IPS-NIHi7 (cell line): ENCODE results near the gene MAPK1.
A peak's percentile ranks its signal among the peaks of the same experiment; 100 is the strongest.
"Not testable (repeated sequence)": the region's sequence is repeated elsewhere in the genome, so short reads cannot be mapped to it uniquely, and the experiment has no call there.

Experiments
- DNase-seq: peaks from one replicate; pipeline ENCODE4 v3.0.0; 2012; ENCODE audit warnings: mixed read lengths; ENCODE audit errors: extremely low spot score

MAPK1 gene

DNA sequence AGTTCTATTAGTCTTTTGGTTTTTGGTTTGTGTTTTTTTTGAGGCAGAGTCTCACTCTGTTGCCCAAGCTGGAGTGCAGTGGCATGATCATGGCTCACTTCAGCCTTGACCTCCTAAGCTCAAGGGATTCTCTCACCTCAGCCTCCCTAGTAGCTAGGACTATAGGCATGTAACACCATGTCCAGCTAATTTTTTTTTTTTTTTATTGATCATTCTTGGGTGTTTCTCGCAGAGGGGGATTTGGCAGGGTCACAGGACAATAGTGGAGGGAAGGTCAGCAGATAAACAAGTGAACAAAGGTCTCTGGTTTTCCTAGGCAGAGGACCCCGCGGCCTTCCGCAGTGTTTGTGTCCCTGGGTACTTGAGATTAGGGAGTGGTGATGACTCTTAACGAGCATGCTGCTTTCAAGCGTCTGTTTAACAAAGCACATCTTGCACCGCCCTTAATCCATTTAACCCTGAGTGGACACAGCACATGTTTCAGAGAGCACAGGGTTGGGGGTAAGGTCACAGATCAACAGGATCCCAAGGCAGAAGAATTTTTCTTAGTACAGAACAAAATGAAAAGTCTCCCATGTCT is 15.4 kb upstream of the MAPK1 start:
- not testable (repeated sequence) for DNase-seq

DNA sequence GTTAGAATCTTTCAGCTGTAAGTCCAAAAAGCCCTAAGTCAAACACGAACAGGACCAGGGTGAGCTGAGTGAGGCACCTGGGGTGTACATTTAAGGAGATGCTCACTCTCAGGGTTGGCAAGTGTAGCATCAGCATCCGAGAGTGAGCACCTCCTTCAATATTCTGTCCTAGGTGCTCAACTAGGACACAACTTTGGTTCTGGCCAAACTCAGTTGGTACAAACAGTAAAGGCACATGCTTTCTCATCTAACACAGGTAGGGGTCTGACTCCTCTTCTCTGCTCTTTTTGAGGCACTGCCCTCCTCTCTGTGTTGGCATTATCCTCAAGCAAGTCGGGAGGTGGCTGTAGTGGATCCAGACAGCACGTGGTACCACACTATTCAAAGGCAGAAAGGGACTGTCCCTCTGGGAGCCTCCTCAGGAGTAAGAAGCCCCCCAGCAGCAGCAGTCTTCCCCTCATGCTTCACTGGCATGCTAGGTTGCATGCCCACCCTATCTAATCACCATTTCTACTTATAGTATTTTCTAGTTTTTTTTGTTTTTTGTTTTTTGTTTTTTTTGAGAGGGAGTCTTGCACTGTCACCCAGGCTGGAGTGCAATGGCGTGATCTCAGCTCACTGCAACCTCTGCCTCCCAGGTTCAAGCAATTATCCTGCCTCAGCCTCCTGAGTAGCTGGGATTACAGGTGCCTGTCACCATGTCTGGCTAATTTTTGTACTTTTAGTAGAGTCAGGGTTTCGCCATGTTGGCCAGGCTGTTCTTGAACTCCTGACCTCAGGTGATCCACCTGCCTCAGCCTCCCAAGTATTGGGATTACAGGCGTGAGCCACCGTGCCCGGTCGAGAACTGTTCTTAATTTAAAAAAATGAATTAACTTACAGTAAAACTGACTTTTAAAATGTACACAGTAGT is 14.7 kb upstream of the MAPK1 start:
- no peak for DNase-seq

DNA sequence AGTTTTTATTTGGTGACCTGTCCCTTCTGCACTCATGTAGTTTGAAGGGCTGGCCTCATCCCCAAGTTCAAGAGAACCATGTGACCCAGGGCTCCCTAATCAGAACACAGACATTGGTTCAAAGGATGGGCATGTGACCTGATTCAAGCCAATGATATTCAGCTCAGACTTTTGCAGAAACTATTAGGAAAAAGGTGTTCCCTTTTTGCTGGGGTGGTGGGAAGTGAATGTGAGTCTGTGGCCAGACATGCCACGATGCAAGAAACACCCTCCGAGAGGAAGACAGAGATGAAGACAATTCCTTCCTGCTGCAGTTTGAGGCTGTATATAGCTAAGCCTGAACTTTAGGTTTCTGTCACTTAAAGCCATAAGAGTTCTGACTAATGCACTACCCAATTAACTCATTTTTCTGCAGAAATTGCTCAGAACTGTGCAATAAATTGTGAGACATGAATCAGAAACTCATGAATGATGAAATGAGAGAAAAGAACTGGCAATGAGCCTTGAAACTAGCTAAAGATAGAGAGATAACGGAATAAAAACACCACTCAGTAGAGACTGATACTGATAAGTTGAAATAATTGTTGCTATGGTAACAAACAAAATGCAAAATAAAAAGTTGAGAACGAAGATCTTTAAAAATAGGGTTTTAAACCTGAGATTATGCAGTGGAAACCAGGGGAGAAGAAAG is 9.2 kb upstream of the MAPK1 start:
- DNase-seq: no peak

DNA sequence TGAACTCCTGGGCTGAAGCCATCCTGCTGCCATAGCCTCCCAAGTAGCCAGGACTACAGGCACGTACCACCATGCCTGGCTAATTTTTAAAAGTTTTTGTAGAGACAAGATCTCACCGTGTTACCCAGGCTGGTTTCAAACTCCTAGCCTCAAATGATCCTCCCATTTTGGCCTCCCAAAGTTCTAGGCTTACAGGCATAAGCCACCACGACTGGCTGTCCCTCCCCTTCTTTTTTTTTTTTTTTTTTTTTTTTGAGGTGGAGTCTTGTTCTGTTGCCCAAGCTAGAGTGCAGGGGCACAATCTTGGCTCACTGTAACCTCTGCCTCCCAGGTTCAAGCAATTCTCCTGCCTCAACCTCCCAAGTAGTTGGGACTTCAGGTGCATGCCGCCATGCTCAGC is 7.5 kb upstream of the MAPK1 start:
- not testable (repeated sequence) for DNase-seq

DNA sequence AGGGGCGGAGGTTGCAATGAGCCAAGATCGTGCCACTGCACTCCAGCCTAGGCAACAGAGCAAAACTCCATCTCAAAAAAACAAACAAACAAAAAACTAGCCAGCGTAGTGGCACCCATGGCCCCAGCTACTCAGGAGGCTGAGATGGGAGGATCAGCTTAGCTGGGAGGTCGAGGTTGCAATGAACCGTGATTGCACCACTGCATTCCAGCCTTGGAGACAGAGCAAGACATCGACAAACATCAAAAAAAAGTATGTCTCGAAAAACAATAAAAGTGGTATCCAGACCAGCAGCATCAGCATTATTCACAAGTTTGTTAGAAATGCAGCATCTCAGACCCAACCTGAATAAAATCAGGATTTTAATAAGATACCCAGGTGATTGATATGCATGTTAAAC is 6.2 kb upstream of the MAPK1 start:
- no peak for DNase-seq

DNA sequence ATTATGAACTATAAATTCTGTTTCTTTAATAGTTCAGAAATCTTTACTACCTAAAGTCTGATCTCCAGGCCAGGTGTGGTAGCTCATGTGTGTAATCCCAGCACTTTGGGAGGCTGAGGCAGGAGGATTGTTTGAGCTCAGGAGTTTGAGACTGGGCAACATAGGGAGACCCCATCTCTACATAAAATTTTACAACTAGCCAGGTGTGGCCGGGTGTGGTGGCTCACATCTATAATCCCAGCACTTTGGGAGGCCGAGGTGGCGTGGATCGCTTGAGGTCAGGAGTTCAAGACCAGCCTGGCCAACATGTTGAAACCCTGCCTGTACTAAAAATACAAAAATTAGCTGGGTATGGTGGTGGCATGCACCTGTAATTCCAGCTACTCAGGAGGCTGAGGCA is 5.3 kb upstream of the MAPK1 start:
- not testable (repeated sequence) for DNase-seq

DNA sequence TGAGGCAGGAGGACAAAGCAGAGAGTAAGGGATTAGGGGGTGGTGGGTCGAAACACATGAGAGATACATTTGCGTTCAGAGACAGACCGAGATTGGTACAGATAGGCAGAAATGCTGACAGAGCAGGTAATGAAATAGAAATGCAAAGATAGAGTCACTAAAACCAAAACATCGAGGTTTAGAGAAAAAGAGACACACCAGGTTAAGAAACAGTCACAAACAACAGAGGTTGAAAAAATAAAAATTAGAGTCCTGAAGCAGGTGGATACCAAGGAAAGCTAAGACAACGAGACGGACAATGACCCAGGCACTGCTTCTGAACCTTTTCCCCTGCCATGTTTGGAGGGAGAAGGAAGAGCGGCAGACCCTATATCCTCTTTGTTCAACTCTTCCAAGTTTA is 1.2 kb upstream of the MAPK1 start:
- no peak for DNase-seq

DNA sequence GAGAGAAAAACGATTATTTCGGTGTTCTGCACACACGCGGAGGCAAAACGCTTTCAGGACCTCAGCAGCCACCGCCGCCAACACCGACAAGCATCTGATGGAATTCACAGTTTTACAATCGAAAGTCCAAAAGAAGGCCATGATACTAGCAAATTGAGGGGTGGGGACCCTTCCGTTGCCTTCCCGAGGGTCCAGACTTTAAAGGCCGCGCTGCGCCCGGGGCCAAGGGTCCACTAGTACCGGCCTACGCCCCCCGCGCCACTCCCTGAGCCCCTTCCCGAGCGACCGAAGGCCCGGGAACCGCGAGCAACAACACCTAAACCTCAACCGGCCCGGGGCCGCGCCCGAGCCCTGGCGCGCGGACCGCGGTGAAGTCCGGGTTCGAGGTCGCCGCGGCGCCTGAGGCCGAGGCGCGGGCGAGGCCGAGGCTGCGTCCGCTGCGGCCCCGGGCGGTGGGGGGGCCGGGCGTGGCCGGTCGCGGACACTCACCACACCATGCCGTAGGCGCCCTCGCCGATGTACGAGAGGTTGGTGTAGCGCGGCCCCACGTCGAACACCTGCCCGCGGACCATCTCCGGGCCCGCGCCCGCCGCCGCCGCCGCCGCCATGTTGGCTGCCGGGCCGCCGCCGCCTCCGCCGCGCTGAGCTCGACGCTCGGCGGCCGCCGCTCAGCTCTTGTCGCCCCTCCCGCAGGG is 465 bp downstream of the MAPK1 start:
- DNase-seq: peak; percentile 23

DNA sequence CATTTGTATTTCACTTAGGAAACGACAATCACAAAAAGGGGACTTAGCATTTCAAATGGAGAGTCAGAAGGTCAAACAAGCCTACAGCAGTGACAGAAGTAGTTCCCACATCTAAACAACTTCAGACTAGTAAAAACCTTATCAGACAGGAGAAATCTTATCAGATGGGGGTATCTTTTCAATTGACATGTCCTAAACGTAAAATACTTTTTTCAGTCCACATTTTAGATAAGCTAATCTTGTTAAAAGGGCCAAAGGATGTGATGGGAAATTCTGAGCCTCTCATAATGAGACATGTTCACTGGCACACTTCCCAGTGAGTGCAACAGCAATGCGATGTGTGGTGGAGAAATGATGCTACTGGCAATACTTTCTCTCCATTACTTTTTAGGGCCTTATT is 2.4 kb downstream of the MAPK1 start:
- no peak for DNase-seq

DNA sequence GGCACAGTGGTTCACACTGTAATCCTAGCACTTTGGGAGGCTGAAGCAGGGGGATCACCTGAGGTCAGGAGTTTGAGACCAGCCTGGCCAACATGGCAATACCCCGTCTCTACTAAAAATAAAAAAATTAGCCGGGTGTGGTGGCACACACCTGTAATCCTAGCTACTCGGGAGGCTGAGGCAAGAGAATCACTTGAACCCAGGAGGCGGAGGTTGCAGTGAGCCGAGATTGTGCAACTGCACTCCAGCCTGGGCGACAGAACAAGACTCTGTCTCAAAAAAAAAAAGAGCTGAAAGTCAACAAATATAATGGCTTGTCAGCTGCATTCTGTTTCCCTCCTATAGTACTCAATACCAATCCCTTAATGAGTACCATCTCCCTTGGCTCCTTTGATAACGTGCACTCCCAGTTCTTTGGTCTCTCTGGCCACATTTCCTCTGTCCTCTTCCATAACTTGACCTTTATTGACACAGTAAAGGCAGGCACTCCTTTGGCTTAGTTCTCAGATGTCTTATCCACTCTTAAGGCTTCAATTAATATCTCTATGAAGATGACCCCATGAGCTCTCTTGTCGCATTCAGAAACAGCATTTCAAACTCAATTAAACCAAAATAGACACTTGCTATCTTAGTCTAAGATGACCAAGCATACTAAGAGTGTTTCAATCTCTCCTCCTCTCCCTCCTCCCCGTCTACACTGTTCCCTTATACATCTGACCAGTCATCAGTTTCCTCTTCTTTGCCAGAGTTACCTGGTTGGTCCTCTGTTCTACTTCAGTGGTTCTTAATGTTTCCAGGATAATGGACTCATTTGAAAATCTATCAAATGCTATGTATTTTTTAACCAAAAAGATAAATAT is 4.8 kb downstream of the MAPK1 start:
- DNase-seq: no peak

DNA sequence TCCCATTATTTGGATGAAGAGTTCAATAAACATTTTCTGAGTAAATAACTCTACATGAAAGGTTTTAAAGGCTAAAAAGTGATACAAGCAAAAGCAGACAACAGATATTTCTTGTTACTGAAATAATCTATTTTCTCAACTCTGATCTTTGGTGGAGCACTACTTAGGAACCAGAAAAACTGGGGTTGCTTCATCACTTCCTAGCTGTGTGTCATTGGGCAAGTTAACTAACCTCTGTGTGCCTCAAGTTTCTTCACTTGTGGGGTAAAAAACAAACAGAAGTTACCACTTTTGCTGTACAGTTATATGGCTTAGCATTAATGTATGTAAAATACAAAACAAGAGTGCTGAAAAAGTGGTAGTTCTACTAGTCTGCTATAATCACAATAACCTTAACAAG is 5.6 kb downstream of the MAPK1 start:
- no peak for DNase-seq

DNA sequence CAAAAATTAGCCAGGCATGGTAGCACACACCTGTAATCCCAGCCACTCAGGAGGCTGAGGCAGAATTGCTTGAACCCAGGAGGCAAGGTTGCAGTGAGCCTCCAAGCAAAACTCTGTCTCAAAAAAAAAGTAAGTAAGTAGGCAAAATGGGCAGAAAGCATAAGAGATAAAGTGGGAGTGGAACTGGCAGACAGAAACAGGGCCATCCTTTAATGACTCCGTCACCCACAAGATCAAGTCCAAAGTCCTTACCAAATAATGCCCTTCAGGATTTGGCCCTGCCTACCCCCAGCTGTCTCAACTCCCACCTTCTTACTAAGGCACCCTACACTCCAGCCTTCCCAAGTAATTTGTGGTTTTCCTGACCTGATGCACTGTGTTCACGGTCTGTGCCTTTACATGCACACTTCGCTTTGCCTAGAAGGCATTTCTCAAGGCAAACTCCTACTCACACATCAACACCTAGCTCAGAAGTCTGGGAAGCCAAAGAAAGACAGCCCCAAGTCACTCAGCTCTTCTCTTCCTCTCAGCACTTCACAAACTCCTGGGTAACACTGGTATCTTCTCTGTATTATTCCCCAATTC is 6.1 kb downstream of the MAPK1 start:
- DNase-seq: no peak

DNA sequence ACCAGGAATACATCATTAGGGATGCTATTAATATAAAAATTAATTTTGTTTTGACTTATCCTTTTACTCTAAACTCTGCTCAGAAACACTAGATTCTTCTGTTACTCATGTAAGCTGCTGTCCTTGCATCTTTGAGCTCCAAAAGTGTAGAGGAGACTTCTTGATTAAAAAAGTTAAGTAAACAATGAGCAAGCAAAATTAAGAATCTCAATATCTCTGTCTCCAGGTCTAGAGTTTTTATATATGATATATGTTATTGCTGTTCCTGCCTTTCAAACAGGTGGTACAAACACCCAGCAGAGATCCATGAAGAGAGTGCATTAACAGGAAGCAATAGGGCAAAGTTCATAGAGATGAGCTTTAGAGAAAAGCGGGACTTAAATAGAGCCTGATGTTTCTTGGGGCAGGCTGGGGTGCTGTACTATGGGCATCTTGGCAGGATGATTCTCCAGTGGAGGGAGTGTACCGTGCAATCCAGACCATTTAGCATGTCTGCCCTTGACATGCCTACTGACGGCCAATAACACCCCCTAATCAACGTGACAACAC is 6.9 kb downstream of the MAPK1 start:
- DNase-seq: no peak

DNA sequence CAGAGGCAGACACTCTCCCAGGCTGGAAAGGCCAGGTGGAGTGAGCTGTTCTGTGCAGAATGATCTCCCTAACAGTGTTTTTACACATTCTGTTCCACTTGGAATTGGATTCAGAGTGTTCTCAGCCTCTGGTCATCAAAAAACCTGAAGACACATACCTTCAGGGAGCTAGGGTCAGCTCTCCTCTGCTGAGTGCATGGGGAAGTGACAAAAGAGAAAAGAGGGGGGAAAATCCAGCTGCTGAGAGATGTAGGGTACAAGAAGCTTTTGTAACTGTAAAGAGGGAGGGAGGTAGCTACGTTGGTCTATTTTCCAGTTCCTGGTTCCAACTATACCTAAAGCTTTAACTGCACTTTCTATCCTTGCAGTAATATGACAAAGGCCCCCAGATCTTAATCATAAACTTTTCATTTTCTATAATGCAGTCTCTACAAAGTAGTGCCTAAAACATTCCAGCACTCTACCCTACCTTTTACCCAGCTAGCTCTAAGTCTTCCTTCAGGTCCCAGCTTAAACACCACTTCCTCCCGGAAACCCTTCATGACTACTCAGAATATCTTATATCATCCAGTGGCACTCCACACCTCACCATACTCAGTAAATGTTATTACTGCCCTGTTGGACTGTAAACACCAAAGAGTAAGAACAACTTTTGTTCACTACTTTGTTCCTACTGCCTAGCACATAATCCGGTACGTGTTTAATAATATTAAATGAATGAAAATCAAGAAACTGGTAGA is 9.2 kb downstream of the MAPK1 start:
- no peak for DNase-seq

DNA sequence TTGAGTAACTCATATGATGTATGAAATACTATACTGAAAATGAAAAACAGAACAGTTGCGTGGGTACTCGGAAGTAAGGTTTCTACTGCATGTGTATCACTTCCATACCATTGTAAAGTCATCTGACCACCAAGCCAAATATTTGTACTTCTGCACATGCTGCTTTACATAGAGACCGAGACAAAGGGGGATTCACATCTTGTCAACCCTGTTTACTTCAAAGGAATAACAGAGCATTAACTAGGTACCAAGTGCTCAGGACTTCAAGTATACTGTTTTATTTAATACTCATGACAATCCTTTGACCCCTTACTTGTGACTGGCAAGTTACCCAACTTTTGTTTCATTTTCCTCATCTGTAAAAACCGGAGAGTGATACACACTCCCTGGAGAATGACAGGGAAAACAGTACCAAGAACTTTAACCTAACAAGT is 9.9 kb downstream of the MAPK1 start:
- no peak for DNase-seq

DNA sequence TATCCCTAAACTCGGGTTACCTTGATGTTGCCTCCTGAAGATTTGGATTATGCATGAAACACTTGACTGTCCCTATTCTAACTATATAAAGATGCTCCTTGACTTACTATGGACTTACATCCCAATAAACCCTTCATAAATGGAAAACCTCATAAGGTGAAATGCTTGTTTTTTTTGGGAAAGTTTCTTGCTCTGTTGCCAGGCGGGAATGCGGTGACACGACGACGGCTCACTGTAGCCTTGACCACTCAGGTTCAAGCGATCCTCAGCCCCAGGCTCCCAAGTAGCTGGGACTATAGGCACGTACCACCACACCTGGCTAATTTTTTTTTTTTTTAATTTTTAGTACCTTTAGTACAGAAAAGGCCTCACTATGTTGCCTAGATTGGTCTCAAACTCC is 10.6 kb downstream of the MAPK1 start:
- no peak for DNase-seq

DNA sequence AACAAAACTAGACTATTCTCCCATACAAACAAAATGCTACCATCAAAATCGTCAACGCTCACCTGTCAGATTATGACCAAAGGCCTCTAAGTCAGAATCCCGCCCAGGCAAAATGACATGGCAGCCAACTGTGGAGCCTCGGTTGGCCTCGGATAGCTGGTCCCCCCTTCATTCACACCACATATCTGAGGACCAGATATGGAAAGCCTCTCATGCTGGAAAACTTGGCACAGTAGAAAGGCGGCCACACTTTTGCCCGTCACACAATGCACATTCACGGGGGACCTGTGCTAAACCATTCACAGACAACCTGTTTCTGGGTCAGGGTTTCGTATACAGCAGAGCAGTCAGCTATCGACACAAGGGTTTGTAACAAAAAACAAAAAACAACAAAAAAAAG is 11.2 kb downstream of the MAPK1 start:
- DNase-seq: no peak

DNA sequence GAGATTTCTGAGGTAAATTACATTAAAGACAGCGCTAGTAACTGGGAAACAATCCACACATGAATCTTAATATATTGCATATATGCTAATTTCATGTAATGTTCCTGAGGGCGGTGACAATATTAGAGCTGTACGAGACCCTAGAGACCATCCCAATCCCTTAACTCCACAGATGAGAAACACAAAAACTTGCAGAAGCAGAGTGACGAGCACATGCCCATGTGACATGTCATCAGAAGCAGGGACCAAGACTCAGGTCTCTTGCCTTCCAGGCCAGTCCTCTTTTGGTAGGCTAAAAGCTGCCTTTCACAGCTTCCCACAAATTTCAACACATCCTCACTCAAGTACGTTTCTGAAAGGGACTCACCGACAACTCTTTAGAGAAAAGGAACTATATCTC is 11.8 kb downstream of the MAPK1 start:
- DNase-seq: no peak

DNA sequence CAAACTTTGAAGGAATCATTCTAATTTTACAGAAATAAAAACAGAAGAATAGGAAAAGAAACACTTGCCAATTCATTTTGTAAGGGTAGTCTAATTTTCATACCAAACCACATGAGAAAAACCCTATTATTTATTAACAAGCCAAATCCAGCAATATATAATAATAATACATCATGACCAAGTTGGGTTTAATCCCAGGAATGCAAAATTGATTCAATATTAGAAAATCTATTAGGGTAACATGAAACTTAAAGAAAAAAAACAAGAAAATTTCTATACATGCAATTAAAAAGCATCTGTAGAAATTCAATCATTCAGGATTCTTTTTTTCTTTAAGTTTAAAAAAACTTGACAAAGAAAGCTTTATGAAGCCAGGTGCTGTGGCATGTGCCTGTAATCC is 16.8 kb downstream of the MAPK1 start:
- no peak for DNase-seq

DNA sequence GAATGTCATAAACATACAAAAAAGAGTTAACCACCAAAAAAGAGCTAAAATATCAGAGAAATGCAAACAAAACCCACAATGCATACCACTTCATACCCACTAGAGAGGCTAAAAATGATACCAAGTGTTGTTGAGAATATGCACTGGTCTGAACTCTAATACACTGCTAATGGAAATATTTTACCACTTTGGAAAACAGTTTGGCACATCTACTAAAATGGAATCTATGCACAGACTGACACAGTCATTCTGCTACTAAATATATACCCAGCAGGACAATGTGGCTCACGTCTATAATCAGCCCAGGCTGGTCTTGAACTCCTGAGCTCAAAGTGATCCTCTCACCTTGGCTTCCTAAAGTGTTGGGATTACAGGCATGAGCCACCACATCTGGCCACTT is 18.0 kb downstream of the MAPK1 start:
- no peak for DNase-seq
